GM21717 (cell line): ENCODE measurements around the gene ZNF672.

ENCODE experiments used
- ATAC-seq: cut with Tn5 transposase; IDR thresholded peaks from one replicate; pipeline ENCODE4 v1.9.1; 2021; ENCODE audit warnings: mild to moderate bottlenecking, moderate library complexity; ENCODE audit not compliant: unreplicated experiment

The ZNF672 gene

GRCh38 chr1:248831842-248832241, 6.2 kb upstream of the ZNF672 start:
- no peak for ATAC-seq

- no peak for ATAC-seq
Measured at GRCh38 chr1:248834343-248834940, 3.6 kb upstream of the ZNF672 start.

GRCh38 chr1:248837045-248837780, 811 bp upstream of the ZNF672 start:
- no peak for ATAC-seq

- ATAC-seq = peak; percentile 77
Measured at GRCh38 chr1:248838357-248839167, 538 bp downstream of the ZNF672 start.

- ATAC-seq = no peak
Measured at GRCh38 chr1:248839168-248839555, 1.1 kb downstream of the ZNF672 start.

GRCh38 chr1:248840946-248841345, 2.9 kb downstream of the ZNF672 start:
- ATAC-seq = no peak

- no peak for ATAC-seq
Measured at GRCh38 chr1:248841702-248842395, 3.8 kb downstream of the ZNF672 start.

GRCh38 chr1:248842781-248843331, 4.8 kb downstream of the ZNF672 start:
- peak; percentile 30 for ATAC-seq

GRCh38 chr1:248843687-248844086, 5.7 kb downstream of the ZNF672 start:
- no peak for ATAC-seq

GRCh38 chr1:248844526-248844925, 6.5 kb downstream of the ZNF672 start:
- no peak for ATAC-seq

- ATAC-seq = no peak
Measured at GRCh38 chr1:248847181-248847955, 9.3 kb downstream of the ZNF672 start.

- no peak for ATAC-seq
Measured at GRCh38 chr1:248847956-248848561, 10.0 kb downstream of the ZNF672 start.

GRCh38 chr1:248848602-248849001, 10.6 kb downstream of the ZNF672 start:
- no peak for ATAC-seq

- no peak for ATAC-seq
Measured at GRCh38 chr1:248849152-248849551, 11.1 kb downstream of the ZNF672 start.

- ATAC-seq = no peak
Measured at GRCh38 chr1:248849637-248850036, 11.6 kb downstream of the ZNF672 start.

GRCh38 chr1:248850124-248850523, 12.1 kb downstream of the ZNF672 start:
- ATAC-seq = no peak

- no peak for ATAC-seq
Measured at GRCh38 chr1:248850536-248851251, 12.7 kb downstream of the ZNF672 start.

- ATAC-seq = no peak
Measured at GRCh38 chr1:248851390-248851789, 13.4 kb downstream of the ZNF672 start.
